Measurements from ENCODE around the gene UBE2Q1. TPM values are rescaled to one million over a fixed set of nuclear protein-coding genes. Genes with fewer than 3 reads are reported as not detected.
A peak's percentile ranks its signal among the peaks of the same experiment; 100 is the strongest.

UBE2Q1 gene
- total and polyA plus RNA-seq, 2 donors (not counting 1 experiment from before 2014, with no cell fraction given): 20.1 to 23.6 TPM

- Histone ChIP-seq H3K36me3 (ENCODE audit: control insufficient read depth, insufficient read depth, low read length) (peaks cover 31% of the 10 kb centered on the region), H3K9ac (ENCODE audit: insufficient read depth, low read length) (no peak overlapping the region), H4K20me1 (ENCODE audit: control insufficient read depth, extremely low read depth, insufficient read depth, low read length) (no peaks in the 10 kb centered on the region), H3K4me3 (replicated peaks in 1 of 4; ENCODE audit: control extremely low read depth in 1 of 4, insufficient read depth in 1 of 4, low read depth in 3 of 4, low read length in 4 of 4) (no peak overlapping the region), H3K79me2 (ENCODE audit: control insufficient read depth, insufficient read depth, low read length) (no peaks in the 10 kb centered on the region), H3K4me1 (ENCODE audit: control insufficient read depth, extremely low read depth, insufficient read depth, low read length) (no peaks in the 10 kb centered on the region), H3K4me2 (ENCODE audit: extremely low read depth, insufficient read depth, low read length) (no peak overlapping the region), H2AFZ (ENCODE audit: low read length) (no peak overlapping the region), H3K27me3 (ENCODE audit: control insufficient read depth, insufficient read depth, low read length) (no peaks in the 10 kb centered on the region), H3K27ac (ENCODE audit: insufficient read depth, low read length) (no peak overlapping the region), H3K9me3 (ENCODE audit: control insufficient read depth, insufficient read depth, low read depth, low read length) (no peaks in the 10 kb centered on the region)
- no peak for TF ChIP-seq CTCF (conservative IDR thresholded peaks at IDR 0.05 in 1 of 2, IDR thresholded peaks at IDR 0.05 in 1 of 2; ENCODE audit: low read depth in 1 of 2, low read length in 2 of 2)
- TF ChIP-seq EZH2 (IDR thresholded peaks at IDR 0.05; ENCODE audit: low read length, missing control alignments): no peak
- DNase-seq (ENCODE audit: low read depth in 2 of 2): no peak
These were observed 32.3 kb upstream of the UBE2Q1 start for GRCh38 chr1:154590756-154591155.

- no peak overlapping the region for H3K9ac ChIP-seq (ENCODE audit: insufficient read depth, low read length)
- H4K20me1 ChIP-seq (ENCODE audit: control insufficient read depth, extremely low read depth, insufficient read depth, low read length): no peaks in the 10 kb centered on the region
- no peaks in the 10 kb centered on the region for H3K79me2 ChIP-seq (ENCODE audit: control insufficient read depth, insufficient read depth, low read length)
- no peak for TF ChIP-seq EZH2 (IDR thresholded peaks at IDR 0.05; ENCODE audit: low read length, missing control alignments)
- TF ChIP-seq CTCF (conservative IDR thresholded peaks at IDR 0.05 in 1 of 2, IDR thresholded peaks at IDR 0.05 in 1 of 2; ENCODE audit: low read depth in 1 of 2, low read length in 2 of 2): no peak
- peak in 1 of 2 donors; percentile 25 for DNase-seq (ENCODE audit: low read depth in 2 of 2)
- H3K4me1 ChIP-seq (ENCODE audit: control insufficient read depth, extremely low read depth, insufficient read depth, low read length): no peaks in the 10 kb centered on the region
- no peaks in the 10 kb centered on the region for H3K27me3 ChIP-seq (ENCODE audit: control insufficient read depth, insufficient read depth, low read length)
- no peaks in the 10 kb centered on the region for H3K9me3 ChIP-seq (ENCODE audit: control insufficient read depth, insufficient read depth, low read depth, low read length)
- H3K27ac ChIP-seq (ENCODE audit: insufficient read depth, low read length): no peak overlapping the region
- no peak overlapping the region for H3K4me3 ChIP-seq (replicated peaks in 1 of 4; ENCODE audit: control extremely low read depth in 1 of 4, insufficient read depth in 1 of 4, low read depth in 3 of 4, low read length in 4 of 4)
- no peak overlapping the region for H2AFZ ChIP-seq (ENCODE audit: low read length)
- peaks cover 36% of the 10 kb centered on the region for H3K36me3 ChIP-seq (ENCODE audit: control insufficient read depth, insufficient read depth, low read length)
- H3K4me2 ChIP-seq (ENCODE audit: extremely low read depth, insufficient read depth, low read length): no peak overlapping the region
These were observed 31.3 kb upstream of the UBE2Q1 start for GRCh38 chr1:154589780-154590179.

GRCh38 chr1:154586641-154587040 is 28.2 kb upstream of the UBE2Q1 start:
- no peak for DNase-seq (ENCODE audit: low read depth in 2 of 2)
- no peaks in the 10 kb centered on the region for H4K20me1 ChIP-seq (ENCODE audit: control insufficient read depth, extremely low read depth, insufficient read depth, low read length)
- no peak overlapping the region for H3K4me2 ChIP-seq (ENCODE audit: extremely low read depth, insufficient read depth, low read length)
- no peak overlapping the region for H3K27ac ChIP-seq (ENCODE audit: insufficient read depth, low read length)
- no peaks in the 10 kb centered on the region for H3K27me3 ChIP-seq (ENCODE audit: control insufficient read depth, insufficient read depth, low read length)
- H3K4me1 ChIP-seq (ENCODE audit: control insufficient read depth, extremely low read depth, insufficient read depth, low read length): no peaks in the 10 kb centered on the region
- H3K36me3 ChIP-seq (ENCODE audit: control insufficient read depth, insufficient read depth, low read length): peaks cover 46% of the 10 kb centered on the region
- H3K79me2 ChIP-seq (ENCODE audit: control insufficient read depth, insufficient read depth, low read length): no peaks in the 10 kb centered on the region
- no peak overlapping the region for H3K4me3 ChIP-seq (replicated peaks in 1 of 4; ENCODE audit: control extremely low read depth in 1 of 4, insufficient read depth in 1 of 4, low read depth in 3 of 4, low read length in 4 of 4)
- no peak overlapping the region for H2AFZ ChIP-seq (ENCODE audit: low read length)
- no peak overlapping the region for H3K9ac ChIP-seq (ENCODE audit: insufficient read depth, low read length)
- H3K9me3 ChIP-seq (ENCODE audit: control insufficient read depth, insufficient read depth, low read depth, low read length): no peaks in the 10 kb centered on the region
- TF ChIP-seq CTCF (conservative IDR thresholded peaks at IDR 0.05 in 1 of 2, IDR thresholded peaks at IDR 0.05 in 1 of 2; ENCODE audit: low read depth in 1 of 2, low read length in 2 of 2) (no peak), EZH2 (IDR thresholded peaks at IDR 0.05; ENCODE audit: low read length, missing control alignments) (no peak)

All from fibroblast of lung (primary cell).